HUES64 (cell line): ENCODE results near the gene YBX1. TPM values are rescaled to one million over a fixed set of nuclear protein-coding genes. Genes with fewer than 3 reads are reported as not detected.
A peak's percentile ranks its signal among the peaks of the same experiment; 100 is the strongest.

Source experiments
- H3K27ac ChIP-seq: 2 replicates; pipeline ENCODE4 v1.7.0; 2013; ENCODE audit warnings: low read depth, low read length, inconsistent platforms
- H3K27me3 ChIP-seq: 2 replicates; pipeline ENCODE4 v1.6.1; 2013; ENCODE audit warnings: mild to moderate bottlenecking, low read length; ENCODE audit not compliant: insufficient read depth
- H3K36me3 ChIP-seq: 2 replicates; pipeline ENCODE4 v1.6.1; 2013; ENCODE audit warnings: mild to moderate bottlenecking, low read length; ENCODE audit not compliant: insufficient read depth
- H3K4me1 ChIP-seq: 2 replicates; pipeline ENCODE4 v1.6.1; 2013; ENCODE audit warnings: mild to moderate bottlenecking, low read length, moderate library complexity; ENCODE audit not compliant: insufficient read depth
- H3K4me3 ChIP-seq: 2 replicates; pipeline ENCODE4 v1.5.1; 2013; ENCODE audit warnings: mild to moderate bottlenecking, low read length, moderate library complexity
- H3K9ac ChIP-seq: 2 replicates; pipeline ENCODE4 v1.6.1; 2013; ENCODE audit warnings: mild to moderate bottlenecking, low read depth, low read length
- H3K9me3 ChIP-seq: 2 replicates; pipeline ENCODE4 v1.6.1; 2013; ENCODE audit warnings: low read depth, low read length; ENCODE audit not compliant: insufficient read depth
- WGBS: fragments of 150-250, 120-280 bp; methylation state at CpG from one replicate; pipeline ENCODE4 v1.1.7; 2013; ENCODE audit warnings: missing lambda C conversion rate; 5-methylcytosine and 5-hydroxymethylcytosine counted together
- polyA plus RNA-seq, 2 experiments: library from polyadenylated mRNA; stranded (reverse); fragments of 50-300 nt; gene quantifications; one replicate each; pipeline ENCODE4 v1.2.3, GENCODE V29; 2013

Gene YBX1
- 1,117 TPM for polyA plus RNA-seq (2013, experiment 1 of 2)
- 1,208 TPM for polyA plus RNA-seq (2013, experiment 2 of 2)

DNA sequence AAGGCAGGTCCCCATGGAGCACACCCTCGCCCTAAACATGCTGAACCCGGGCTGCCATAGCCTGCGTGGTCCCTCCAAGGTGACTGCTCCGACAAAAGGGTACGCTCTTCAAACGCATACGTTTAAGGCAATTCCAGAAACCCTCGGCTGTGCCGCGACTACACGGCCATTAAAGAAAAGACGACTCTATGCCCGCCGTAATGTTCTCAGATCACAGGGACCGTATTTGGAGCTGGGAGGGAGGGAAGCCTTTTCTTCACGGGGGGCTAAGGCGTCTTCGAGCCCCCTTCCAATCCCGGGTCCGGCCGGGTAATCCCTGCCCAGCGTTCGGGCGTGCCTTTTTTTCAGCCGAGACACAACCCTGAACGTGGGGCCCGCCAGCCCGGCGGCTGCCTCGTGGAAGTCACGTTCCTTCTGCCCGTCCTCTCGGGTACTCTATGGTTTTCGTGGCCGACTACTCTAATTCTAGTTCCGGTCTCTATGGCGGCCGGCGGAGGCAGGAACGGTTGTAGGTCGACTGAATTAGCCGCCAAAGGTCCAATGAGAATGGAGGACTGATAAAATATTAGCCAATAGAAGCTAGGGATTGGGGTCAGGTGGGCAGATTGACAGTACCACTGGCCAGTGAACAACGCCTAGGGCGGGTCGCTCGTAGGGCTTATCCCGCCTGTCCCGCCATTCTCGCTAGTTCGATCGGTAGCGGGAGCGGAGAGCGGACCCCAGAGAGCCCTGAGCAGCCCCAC, at the start of gene YBX1:
YBX1 (plus strand) TSS at position 678 of the 743 bp plus-strand sequence. CDS start 148 bp downstream, outside the sequence.
- Histone ChIP-seq H3K27me3 (no peaks in the 10 kb centered on the region), H3K9me3 (no peaks in the 10 kb centered on the region), H3K9ac (peak within 1 kb of the TSS; percentile 96), H3K4me1 (peaks cover 25% of the 10 kb centered on the region), H3K36me3 (peaks cover 35% of the 10 kb centered on the region), H3K4me3 (peak within 1 kb of the TSS; percentile 92), H3K27ac (peak within 1 kb of the TSS; percentile 87)
- under 1% methylated on average over 54 of the region's 54 CpGs for WGBS

DNA sequence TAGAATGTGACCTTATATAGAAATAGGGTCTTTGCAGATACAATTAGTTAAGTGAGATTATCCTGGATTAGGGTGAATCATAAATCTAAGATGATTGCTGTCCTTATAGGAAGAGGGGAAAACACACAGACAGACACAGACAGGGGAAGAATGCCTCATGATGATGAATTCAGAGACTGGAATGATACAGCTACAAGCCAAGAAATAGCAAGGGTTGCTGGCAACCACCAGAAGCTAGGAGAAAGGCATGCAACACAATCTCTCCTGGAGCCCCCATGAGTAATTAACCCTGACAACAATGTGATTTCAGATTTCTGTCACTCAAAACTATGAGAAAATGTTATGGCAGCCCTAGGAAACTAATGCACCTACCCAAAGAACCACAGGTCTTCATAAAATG, 43.1 kb upstream of the YBX1 start:
- H3K36me3 ChIP-seq = no peaks in the 10 kb centered on the region
- H3K9me3 ChIP-seq = no peaks in the 10 kb centered on the region
- no peaks in the 10 kb centered on the region for H3K4me1 ChIP-seq
- no peak overlapping the region for H3K27ac ChIP-seq
- no peak overlapping the region for H3K9ac ChIP-seq
- no peak overlapping the region for H3K4me3 ChIP-seq
- H3K27me3 ChIP-seq = no peaks in the 10 kb centered on the region; the same call in 1 of the 2 replicates

DNA sequence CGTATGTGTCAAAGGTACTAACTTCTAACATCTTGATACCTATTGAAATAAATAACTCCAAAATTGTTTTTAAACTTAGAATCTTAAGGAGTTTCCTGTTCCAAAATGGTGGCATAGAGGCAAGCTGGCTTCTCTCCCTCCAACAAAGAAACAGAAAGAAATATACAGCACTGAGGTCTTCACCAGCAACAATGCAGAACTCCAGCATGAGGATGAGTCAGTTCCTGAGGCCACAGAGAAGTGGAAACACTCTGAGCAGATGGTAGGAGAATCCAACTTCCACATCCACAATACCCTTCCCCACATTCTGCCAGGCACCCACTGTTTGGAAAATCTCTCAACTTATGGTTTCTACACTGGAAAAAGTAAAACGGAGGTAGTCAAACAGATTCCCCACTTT, 36.2 kb upstream of the YBX1 start:
- no peak overlapping the region for H3K9ac ChIP-seq
- no peak overlapping the region for H3K27ac ChIP-seq
- H3K4me3 ChIP-seq = no peak overlapping the region
- no peaks in the 10 kb centered on the region for H3K36me3 ChIP-seq
- WGBS = 84% methylated on average over 2 of the region's 2 CpGs
- no peaks in the 10 kb centered on the region for H3K9me3 ChIP-seq
- no peaks in the 10 kb centered on the region for H3K4me1 ChIP-seq
- H3K27me3 ChIP-seq = peaks cover under 1% of the 10 kb centered on the region; the same call in 1 of the 2 replicates

DNA sequence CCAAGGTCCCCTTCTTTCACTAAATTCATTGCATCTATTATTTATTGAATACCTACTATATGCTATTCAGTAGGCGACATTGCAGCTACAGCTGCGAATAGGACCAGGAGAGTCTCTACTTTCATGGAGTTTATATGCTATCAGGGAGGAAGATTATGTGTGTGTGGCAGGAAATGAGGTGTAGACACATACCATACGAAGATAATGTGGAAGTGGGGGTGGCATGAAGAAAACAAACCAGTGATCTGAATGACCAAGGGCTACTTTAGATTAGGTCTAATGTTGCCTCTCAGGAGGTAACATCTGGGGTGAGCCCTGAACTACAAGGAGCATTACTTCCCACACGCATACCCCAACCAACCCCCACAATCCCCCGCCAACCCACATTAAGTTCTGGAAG, 25.0 kb upstream of the YBX1 start:
- WGBS = 87% methylated on average over 5 of the region's 5 CpGs
- Histone ChIP-seq H3K4me1 (no peaks in the 10 kb centered on the region), H3K27ac (no peak overlapping the region), H3K9ac (no peak overlapping the region), H3K9me3 (no peaks in the 10 kb centered on the region), H3K4me3 (no peak overlapping the region), H3K36me3 (peaks cover 22% of the 10 kb centered on the region), H3K27me3 (peaks cover 16% of the 10 kb centered on the region)

DNA sequence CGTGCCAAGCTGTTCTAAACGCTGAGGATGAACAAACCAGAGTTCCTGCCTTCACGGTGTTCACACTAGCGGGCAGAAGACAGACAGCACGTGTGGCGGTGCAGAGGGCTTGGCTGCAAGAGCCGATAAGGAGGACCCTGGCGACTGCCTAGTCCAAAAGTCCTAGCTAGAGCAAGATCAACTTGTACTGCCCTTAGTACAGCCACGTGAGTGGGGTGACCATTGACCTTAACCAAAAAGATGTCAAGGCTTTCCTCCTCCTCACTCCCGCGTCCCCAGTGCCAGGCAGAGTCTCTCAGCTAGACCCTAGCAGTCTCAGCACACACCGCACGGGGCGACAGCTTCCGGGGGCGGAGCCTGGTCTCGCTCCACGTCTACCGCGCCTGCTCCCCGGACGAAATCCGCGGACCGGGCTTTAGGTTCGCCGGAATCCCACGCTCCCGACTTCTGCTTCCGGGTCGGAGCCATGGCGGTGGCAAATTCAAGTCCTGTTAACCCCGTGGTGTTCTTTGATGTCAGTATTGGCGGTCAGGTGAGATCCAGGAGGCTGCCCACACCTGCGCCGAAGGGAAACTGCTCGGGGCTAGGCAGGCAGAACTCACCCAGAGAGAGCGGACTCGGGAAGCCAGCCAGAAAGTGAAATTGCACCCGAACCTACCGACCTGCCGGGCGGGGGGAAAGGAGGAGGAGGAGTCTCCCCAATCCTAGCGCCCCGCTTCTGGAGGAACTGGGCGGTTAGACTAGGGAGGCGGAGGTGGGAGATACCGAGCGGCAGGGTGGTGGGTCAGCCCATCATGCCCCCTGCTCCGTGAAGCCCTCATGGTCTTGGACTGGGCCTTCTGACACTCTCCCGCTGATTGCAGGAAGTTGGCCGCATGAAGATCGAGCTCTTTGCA, 24.0 kb upstream of the YBX1 start, which contains the start of gene PPIH:
PPIH (plus strand) TSS at position 443 of the 896 bp plus-strand sequence; CDS start at position 467, 24 bp downstream.
- 2% methylated on average over 53 of the region's 53 CpGs for WGBS
- peak within 1 kb of the TSS; percentile 99 for H3K4me3 ChIP-seq
- peaks cover 32% of the 10 kb centered on the region for H3K36me3 ChIP-seq
- peaks cover 9% of the 10 kb centered on the region for H3K27me3 ChIP-seq
- H3K27ac ChIP-seq = peak within 1 kb of the TSS; percentile 81
- H3K9ac ChIP-seq = peak within 1 kb of the TSS; percentile 83
- no peaks in the 10 kb centered on the region for H3K9me3 ChIP-seq
- H3K4me1 ChIP-seq = no peaks in the 10 kb centered on the region

DNA sequence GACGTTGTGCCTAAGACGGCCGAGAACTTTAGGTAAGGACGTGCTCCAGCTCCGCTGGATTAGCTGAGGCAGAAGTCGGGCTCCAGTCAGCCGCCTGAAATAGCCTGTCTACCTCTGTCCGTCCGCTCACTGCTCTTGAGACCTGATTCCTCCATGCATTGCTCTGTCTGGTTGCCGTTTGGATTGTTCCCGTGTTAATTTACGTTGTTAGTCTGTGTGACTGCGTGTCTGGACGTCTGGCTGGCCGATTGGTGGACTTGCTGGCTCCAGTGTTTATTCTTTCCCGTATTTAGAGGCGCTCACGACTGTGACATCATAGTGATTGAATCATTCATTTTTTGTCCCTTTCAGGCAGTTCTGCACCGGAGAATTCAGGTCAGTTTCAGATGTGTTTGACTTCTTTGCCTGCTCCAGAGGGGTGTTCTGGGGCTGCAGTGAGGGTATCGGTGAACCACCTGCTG, 23.3 kb upstream of the YBX1 start:
- WGBS = 9% methylated on average over 20 of the region's 20 CpGs

DNA sequence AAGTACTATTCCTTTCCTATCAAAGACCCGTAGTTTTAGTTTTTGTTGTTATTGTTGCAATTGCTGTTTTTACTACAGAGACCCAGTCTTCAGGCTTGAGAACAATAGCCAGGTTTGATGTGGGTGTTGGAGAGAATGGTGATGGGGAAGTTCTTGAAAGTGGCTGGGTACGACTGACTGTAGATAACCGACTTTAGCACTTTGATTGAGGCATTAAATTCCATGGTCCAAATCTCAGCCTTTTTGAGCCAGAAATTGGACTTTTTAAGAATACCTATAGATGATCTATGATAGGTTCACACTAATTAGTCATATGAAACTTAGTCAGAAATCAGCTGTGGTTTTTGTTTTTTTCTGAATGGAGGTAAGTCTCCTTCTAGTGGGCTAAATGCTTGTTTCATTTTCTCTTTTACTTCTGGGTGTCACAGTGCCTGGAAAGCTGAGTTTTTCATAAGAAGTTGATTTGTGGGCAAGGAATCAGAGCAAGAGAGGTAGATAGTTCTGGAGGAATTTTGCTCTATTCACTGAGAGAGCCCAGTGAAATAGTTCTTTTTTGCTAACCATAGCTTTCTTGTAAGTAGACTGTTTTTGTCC, 21.2 kb upstream of the YBX1 start:
- Histone ChIP-seq H3K36me3 (peaks cover 60% of the 10 kb centered on the region), H3K27me3 (no peaks in the 10 kb centered on the region), H3K4me3 (no peak overlapping the region), H3K27ac (no peak overlapping the region), H3K9ac (no peak overlapping the region), H3K9me3 (no peaks in the 10 kb centered on the region), H3K4me1 (no peaks in the 10 kb centered on the region)
- WGBS = 62% methylated on average over 3 of the region's 3 CpGs

More for the DNA sequence above, 23.3 kb upstream of the YBX1 start:
- peaks cover 39% of the 10 kb centered on the region for H3K36me3 ChIP-seq
- H3K27me3 ChIP-seq = peaks cover 2% of the 10 kb centered on the region; the same call in 1 of the 2 replicates
- H3K27ac ChIP-seq = peak overlapping the region; percentile 81; the same call in 1 of the 2 replicates
- H3K9ac ChIP-seq = peak overlapping the region; percentile 83
- no peaks in the 10 kb centered on the region for H3K9me3 ChIP-seq
- H3K4me3 ChIP-seq = peak overlapping the region; percentile 99
- no peaks in the 10 kb centered on the region for H3K4me1 ChIP-seq

DNA sequence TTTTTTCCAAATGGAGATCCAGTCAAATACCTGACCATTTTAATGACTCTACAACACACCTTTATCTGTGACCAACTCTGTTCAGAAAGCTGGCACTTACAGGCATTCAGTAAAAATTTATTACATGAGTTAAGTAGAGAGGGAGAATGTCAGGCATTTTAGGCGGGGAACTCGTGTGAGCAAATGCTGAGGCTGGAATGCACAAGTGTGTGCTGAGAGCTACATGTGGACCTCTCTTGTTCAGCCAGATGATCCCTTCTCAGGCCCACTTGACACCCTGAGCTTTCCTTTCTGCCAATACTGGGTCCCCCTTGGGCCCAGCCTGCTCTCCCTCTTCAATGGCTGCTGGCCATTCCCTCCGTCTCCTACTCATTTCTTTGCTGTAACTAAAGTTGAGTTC, 12.3 kb upstream of the YBX1 start:
- H3K9ac ChIP-seq = no peak overlapping the region
- H3K27me3 ChIP-seq = no peaks in the 10 kb centered on the region
- no peaks in the 10 kb centered on the region for H3K9me3 ChIP-seq
- no peak overlapping the region for H3K4me3 ChIP-seq
- WGBS = 95% methylated on average over 3 of the region's 3 CpGs
- peaks cover 91% of the 10 kb centered on the region for H3K36me3 ChIP-seq
- H3K27ac ChIP-seq = no peak overlapping the region
- no peaks in the 10 kb centered on the region for H3K4me1 ChIP-seq

DNA sequence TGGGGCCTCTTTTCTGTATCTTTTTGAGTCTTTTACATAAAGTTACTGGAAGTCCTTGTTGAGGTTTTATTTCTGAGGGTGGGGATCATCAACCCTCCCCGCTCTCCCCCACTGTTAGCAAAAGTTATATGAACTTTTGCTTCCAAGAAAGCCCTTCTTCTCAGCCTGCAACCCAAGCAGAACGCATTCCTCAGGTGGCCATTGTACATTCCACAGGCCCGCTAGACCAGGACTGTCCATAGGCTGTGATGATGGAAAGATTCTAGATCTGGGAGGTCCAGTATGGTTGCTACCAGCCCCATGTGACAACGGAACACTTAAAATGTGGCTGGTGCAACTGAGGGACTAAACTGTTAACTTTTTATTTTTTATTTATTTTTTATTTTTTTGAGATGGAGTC, 11.8 kb upstream of the YBX1 start:
- no peaks in the 10 kb centered on the region for H3K27me3 ChIP-seq
- no peaks in the 10 kb centered on the region for H3K4me1 ChIP-seq
- over 99% methylated on average over 4 of the region's 4 CpGs for WGBS
- H3K27ac ChIP-seq = no peak overlapping the region
- no peak overlapping the region for H3K9ac ChIP-seq
- H3K4me3 ChIP-seq = no peak overlapping the region
- peaks cover 91% of the 10 kb centered on the region for H3K36me3 ChIP-seq
- no peaks in the 10 kb centered on the region for H3K9me3 ChIP-seq

DNA sequence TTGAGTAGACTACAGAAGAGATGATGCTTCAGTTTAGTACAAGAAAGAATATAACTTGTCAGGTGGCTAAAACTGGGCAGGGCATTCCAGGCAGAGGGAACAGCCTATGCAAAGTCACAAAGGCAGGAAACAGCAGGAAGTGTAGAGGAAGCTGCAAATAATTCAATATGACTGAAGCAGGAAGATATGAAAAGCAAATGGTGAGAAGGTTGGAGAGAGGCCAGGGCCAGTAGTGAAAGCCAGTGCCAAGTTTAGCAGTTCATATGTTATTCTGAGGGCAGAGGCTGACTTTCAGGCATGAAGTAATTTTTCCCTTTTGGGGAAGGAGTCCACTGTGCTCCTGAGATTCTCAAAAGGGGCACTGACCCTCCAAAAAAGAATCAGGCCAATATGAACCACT, 8.0 kb upstream of the YBX1 start:
- H3K9ac ChIP-seq = no peak overlapping the region
- no peak overlapping the region for H3K4me3 ChIP-seq
- no peaks in the 10 kb centered on the region for H3K4me1 ChIP-seq
- no peaks in the 10 kb centered on the region for H3K27me3 ChIP-seq
- no peaks in the 10 kb centered on the region for H3K9me3 ChIP-seq
- no peak overlapping the region for H3K27ac ChIP-seq
- H3K36me3 ChIP-seq = peaks cover 64% of the 10 kb centered on the region

DNA sequence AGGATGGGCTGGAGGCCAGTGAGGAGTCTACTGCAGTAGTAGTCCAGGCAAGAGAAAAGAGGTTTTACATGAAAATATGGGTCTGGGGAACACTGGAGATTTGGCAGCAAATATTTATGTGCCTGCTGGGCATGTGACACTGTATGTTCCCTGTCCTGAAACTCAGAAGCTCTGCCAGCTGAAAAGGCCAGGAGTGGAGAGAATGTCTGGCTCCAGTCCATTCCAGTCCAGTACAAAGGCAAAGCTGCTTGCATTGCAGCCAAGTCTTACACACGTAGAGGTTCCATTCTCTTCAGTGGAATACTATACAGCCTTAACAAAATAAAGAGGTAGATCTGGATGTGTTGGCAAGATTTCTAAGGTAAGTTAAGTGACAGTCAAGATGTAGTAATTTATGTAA, 7.5 kb upstream of the YBX1 start:
- no peaks in the 10 kb centered on the region for H3K4me1 ChIP-seq

More for the DNA sequence above, 7.5 kb upstream of the YBX1 start:
- Histone ChIP-seq H3K9me3 (no peaks in the 10 kb centered on the region), H3K27me3 (no peaks in the 10 kb centered on the region), H3K27ac (no peak overlapping the region), H3K36me3 (peaks cover 60% of the 10 kb centered on the region), H3K4me3 (no peak overlapping the region), H3K9ac (no peak overlapping the region)
- 100% methylated on average over 1 of the region's 1 CpG for WGBS
